Measurements from ENCODE around the gene TTYH3.

Gene TTYH3

GRCh38 chr7:2611922-2612321 is 19.9 kb upstream of the TTYH3 start:
- Histone ChIP-seq H3K27ac (ENCODE audit: low read depth, low read length) (peak overlapping the region; percentile 41; the same call in 1 of the 2 replicates), H3K9ac (ENCODE audit: low read depth, low read length) (no peak overlapping the region), H3K27me3 (ENCODE audit: insufficient read depth, low read length) (no peaks in the 10 kb centered on the region), H3K4me1 (ENCODE audit: insufficient read depth, low read length) (peaks cover 7% of the 10 kb centered on the region), H3K4me3 (ENCODE audit: low read length) (no peak overlapping the region), H3K36me3 (ENCODE audit: insufficient read depth, low read length) (no peaks in the 10 kb centered on the region), H3K9me3 (ENCODE audit: insufficient read depth, low read depth, low read length) (no peaks in the 10 kb centered on the region)
- 89% methylated on average over 10 of the region's 10 CpGs for whole genome bisulfite sequencing

- H3K9ac ChIP-seq (ENCODE audit: low read depth, low read length) = no peak overlapping the region
- H3K9me3 ChIP-seq (ENCODE audit: insufficient read depth, low read depth, low read length) = no peaks in the 10 kb centered on the region
- H3K4me1 ChIP-seq (ENCODE audit: insufficient read depth, low read length) = peaks cover 9% of the 10 kb centered on the region
- no peak overlapping the region for H3K4me3 ChIP-seq (ENCODE audit: low read length)
- no peaks in the 10 kb centered on the region for H3K27me3 ChIP-seq (ENCODE audit: insufficient read depth, low read length)
- 81% methylated on average over 15 of the region's 15 CpGs for WGBS
- no peak overlapping the region; the same call in 1 of the 2 replicates for H3K27ac ChIP-seq (ENCODE audit: low read depth, low read length)
- no peaks in the 10 kb centered on the region for H3K36me3 ChIP-seq (ENCODE audit: insufficient read depth, low read length)
Measured at GRCh38 chr7:2612445-2613097, 19.2 kb upstream of the TTYH3 start.

DNA sequence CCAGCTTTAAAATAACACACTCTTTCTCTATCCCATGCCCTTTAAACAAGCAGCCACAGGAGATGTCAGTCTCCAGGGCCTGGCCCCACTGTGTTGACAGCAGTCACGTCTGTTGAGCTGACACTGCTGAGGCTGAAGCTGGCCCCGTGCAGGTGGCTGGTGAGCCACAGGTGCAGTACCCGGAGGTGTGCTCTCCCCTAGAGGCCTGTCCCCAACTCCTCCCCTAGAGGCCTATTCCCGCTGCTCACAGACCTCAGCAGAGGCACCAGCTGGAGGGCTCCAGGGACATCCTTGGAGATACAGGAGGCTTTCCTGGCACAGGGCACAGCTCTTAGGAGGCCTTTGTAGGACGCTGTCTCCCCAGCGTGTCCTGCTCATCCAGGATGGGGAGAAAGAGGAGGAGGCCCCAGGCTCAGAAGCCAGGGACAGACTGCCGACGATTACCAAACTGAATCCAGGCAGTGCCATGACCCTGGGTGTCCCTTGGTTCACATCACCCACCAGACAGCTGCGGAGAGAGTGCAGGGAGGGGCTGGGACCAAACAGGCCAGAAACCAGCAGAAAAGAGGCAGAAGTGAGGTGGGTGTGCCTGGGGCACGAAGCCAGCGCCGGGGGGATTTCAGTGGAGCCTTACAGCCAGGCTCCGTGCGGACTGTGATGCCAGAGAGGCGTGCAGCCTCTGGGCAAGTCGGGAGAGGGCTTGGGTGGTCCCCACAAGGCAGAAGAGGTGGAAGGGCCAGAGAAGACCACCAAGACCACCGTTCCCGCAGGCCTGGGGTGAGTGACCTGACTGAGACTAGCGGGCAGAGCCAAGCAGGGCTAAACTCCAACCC is 18.5 kb upstream of the TTYH3 start:
- no peak overlapping the region for H3K27ac ChIP-seq (ENCODE audit: low read depth, low read length)
- peaks cover 9% of the 10 kb centered on the region for H3K4me1 ChIP-seq (ENCODE audit: insufficient read depth, low read length)
- WGBS = 88% methylated on average over 19 of the region's 19 CpGs
- H3K36me3 ChIP-seq (ENCODE audit: insufficient read depth, low read length) = no peaks in the 10 kb centered on the region
- no peaks in the 10 kb centered on the region for H3K9me3 ChIP-seq (ENCODE audit: insufficient read depth, low read depth, low read length)
- no peaks in the 10 kb centered on the region for H3K27me3 ChIP-seq (ENCODE audit: insufficient read depth, low read length)
- no peak overlapping the region for H3K4me3 ChIP-seq (ENCODE audit: low read length)
- no peak overlapping the region for H3K9ac ChIP-seq (ENCODE audit: low read depth, low read length)

- WGBS = 87% methylated on average over 21 of the region's 22 CpGs
- no peaks in the 10 kb centered on the region for H3K27me3 ChIP-seq (ENCODE audit: insufficient read depth, low read length)
- no peak overlapping the region for H3K9ac ChIP-seq (ENCODE audit: low read depth, low read length)
- peaks cover 9% of the 10 kb centered on the region for H3K4me1 ChIP-seq (ENCODE audit: insufficient read depth, low read length)
- no peaks in the 10 kb centered on the region for H3K9me3 ChIP-seq (ENCODE audit: insufficient read depth, low read depth, low read length)
- H3K36me3 ChIP-seq (ENCODE audit: insufficient read depth, low read length) = no peaks in the 10 kb centered on the region
- H3K27ac ChIP-seq (ENCODE audit: low read depth, low read length) = no peak overlapping the region
- no peak overlapping the region for H3K4me3 ChIP-seq (ENCODE audit: low read length)
Measured at GRCh38 chr7:2613931-2614600, 17.7 kb upstream of the TTYH3 start.

DNA sequence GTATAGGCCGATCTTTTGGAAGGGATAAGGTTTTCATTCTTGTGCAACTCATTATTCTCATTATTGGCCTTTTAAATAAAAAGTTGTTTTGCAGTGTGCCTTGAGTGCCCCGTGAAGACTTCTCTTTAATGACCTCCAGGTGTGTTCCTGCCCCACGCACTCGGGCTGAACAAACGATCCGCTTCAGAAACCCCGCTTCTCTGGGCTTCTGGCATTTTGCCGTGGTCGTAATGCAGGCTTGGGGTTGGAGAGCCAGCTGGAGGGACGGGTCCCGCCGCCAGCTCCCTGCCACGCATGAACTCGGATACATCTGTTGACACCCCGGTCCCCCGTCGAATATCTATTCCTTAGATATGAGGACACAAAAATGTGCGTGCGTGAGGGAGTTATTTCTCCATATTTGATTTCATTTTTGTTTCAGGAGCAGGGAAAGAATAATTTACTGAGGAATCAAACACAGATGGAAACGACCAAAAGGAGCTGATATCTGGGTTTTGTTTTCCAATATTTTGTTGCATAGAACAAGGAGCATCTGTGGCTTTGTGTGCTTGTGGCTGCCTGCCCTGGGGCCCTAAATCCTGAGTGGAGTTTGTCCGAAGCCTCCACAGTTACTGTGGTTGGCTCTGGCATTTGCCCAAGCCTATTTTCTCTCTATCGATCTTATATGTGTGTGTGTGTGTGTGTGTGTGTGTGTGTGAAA is 17.0 kb upstream of the TTYH3 start:
- H3K36me3 ChIP-seq (ENCODE audit: insufficient read depth, low read length) = no peaks in the 10 kb centered on the region
- no peak overlapping the region for H3K27ac ChIP-seq (ENCODE audit: low read depth, low read length)
- H3K4me1 ChIP-seq (ENCODE audit: insufficient read depth, low read length) = peaks cover 9% of the 10 kb centered on the region
- WGBS = 94% methylated on average over 21 of the region's 22 CpGs
- no peak overlapping the region for H3K9ac ChIP-seq (ENCODE audit: low read depth, low read length)
- H3K4me3 ChIP-seq (ENCODE audit: low read length) = no peak overlapping the region
- H3K27me3 ChIP-seq (ENCODE audit: insufficient read depth, low read length) = no peaks in the 10 kb centered on the region
- no peaks in the 10 kb centered on the region for H3K9me3 ChIP-seq (ENCODE audit: insufficient read depth, low read depth, low read length)

- H3K9ac ChIP-seq (ENCODE audit: low read depth, low read length) = no peak overlapping the region
- H3K4me1 ChIP-seq (ENCODE audit: insufficient read depth, low read length) = peaks cover 13% of the 10 kb centered on the region
Measured at GRCh38 chr7:2616387-2617324, 15.1 kb upstream of the TTYH3 start.

DNA sequence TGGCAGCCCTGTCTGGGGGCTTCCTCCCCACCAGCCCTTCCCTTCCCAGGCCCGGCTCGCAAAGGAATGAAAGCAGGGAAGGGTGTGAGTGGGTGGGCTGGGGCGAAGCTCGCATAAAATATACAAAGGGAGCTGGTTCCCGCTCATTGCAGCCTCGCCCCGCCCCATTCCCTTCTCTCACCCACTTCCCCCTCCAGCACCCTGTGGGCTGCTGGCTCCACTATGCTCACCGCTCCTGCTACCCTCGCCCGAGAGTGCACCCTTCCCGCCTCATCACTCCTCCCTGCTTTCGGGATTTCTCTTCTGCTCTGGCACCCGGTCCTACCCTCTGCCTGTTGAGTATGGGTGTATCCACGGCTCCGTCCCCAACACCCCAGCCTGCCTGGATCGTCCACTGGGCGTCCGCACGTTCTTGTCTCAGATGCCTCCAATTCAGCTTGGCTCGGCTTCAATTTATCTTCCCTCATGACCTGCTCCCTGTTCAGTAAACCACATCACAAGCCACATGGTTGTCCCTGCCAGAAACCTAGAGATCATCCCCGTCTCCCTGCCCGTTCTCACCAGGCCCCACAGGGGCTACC is 14.4 kb upstream of the TTYH3 start:
- no peak overlapping the region for H3K27ac ChIP-seq (ENCODE audit: low read depth, low read length)
- H3K27me3 ChIP-seq (ENCODE audit: insufficient read depth, low read length) = no peaks in the 10 kb centered on the region
- no peak overlapping the region for H3K4me3 ChIP-seq (ENCODE audit: low read length)
- no peaks in the 10 kb centered on the region for H3K9me3 ChIP-seq (ENCODE audit: insufficient read depth, low read depth, low read length)
- 63% methylated on average over 19 of the region's 22 CpGs for WGBS
- H3K4me1 ChIP-seq (ENCODE audit: insufficient read depth, low read length) = peaks cover 18% of the 10 kb centered on the region
- H3K9ac ChIP-seq (ENCODE audit: low read depth, low read length) = no peak overlapping the region
- H3K36me3 ChIP-seq (ENCODE audit: insufficient read depth, low read length) = no peaks in the 10 kb centered on the region

More at GRCh38 chr7:2616387-2617324, 15.1 kb upstream of the TTYH3 start:
- Histone ChIP-seq H3K4me3 (ENCODE audit: low read length) (no peak overlapping the region), H3K27ac (ENCODE audit: low read depth, low read length) (no peak overlapping the region), H3K27me3 (ENCODE audit: insufficient read depth, low read length) (no peaks in the 10 kb centered on the region), H3K36me3 (ENCODE audit: insufficient read depth, low read length) (no peaks in the 10 kb centered on the region), H3K9me3 (ENCODE audit: insufficient read depth, low read depth, low read length) (no peaks in the 10 kb centered on the region)
- WGBS = 83% methylated on average over 33 of the region's 33 CpGs

GRCh38 chr7:2619116-2619515 is 12.7 kb upstream of the TTYH3 start:
- no peaks in the 10 kb centered on the region for H3K36me3 ChIP-seq (ENCODE audit: insufficient read depth, low read length)
- 92% methylated on average over 9 of the region's 9 CpGs for WGBS
- no peaks in the 10 kb centered on the region for H3K9me3 ChIP-seq (ENCODE audit: insufficient read depth, low read depth, low read length)
- no peak overlapping the region for H3K27ac ChIP-seq (ENCODE audit: low read depth, low read length)
- no peaks in the 10 kb centered on the region for H3K27me3 ChIP-seq (ENCODE audit: insufficient read depth, low read length)
- no peak overlapping the region for H3K9ac ChIP-seq (ENCODE audit: low read depth, low read length)
- no peak overlapping the region for H3K4me3 ChIP-seq (ENCODE audit: low read length)
- H3K4me1 ChIP-seq (ENCODE audit: insufficient read depth, low read length) = peaks cover 16% of the 10 kb centered on the region

- peaks cover 16% of the 10 kb centered on the region for H3K4me1 ChIP-seq (ENCODE audit: insufficient read depth, low read length)
- H3K9ac ChIP-seq (ENCODE audit: low read depth, low read length) = no peak overlapping the region
- H3K9me3 ChIP-seq (ENCODE audit: insufficient read depth, low read depth, low read length) = no peaks in the 10 kb centered on the region
- no peak overlapping the region for H3K4me3 ChIP-seq (ENCODE audit: low read length)
- no peaks in the 10 kb centered on the region for H3K36me3 ChIP-seq (ENCODE audit: insufficient read depth, low read length)
- H3K27me3 ChIP-seq (ENCODE audit: insufficient read depth, low read length) = no peaks in the 10 kb centered on the region
- peak overlapping the region; percentile 69; the same call in 1 of the 2 replicates for H3K27ac ChIP-seq (ENCODE audit: low read depth, low read length)
- WGBS = 52% methylated on average over 23 of the region's 23 CpGs
Measured at GRCh38 chr7:2621061-2621828, 10.5 kb upstream of the TTYH3 start.
